HCT116 (cell line): ENCODE results near the gene FIZ1. TPM values are rescaled to one million over a fixed set of nuclear protein-coding genes. Genes with fewer than 3 reads are reported as not detected.

Experiments used
- ATAC-seq: fragments of 200-7000 bp; cut with Tn5 transposase; 2 replicates; pipeline ENCODE4 v1.9.1; 2020; ENCODE audit warnings: mild to moderate bottlenecking, moderate library complexity
- BruUV-seq: library from RNA; stranded (reverse); fragments of 400-500 nt; replicated peaks from 2 replicates; lab custom pipeline; 2021; lab: Mats Ljungman, UMichigan
- CTCF ChIA-PET: fragments of 300-600 bp; sonication (Branson Sonifier 250); formaldehyde crosslinking; loops from one replicate; lab custom pipeline; 2021; ENCODE audit warnings: antibody characterized with exemption; lab: Charles Lee
- POLR2A ChIA-PET: fragments of 300-600, 350-600 bp; sonication (Branson Sonifier 250); formaldehyde crosslinking; loops from one replicate; lab custom pipeline; 2021; ENCODE audit warnings: antibody characterized with exemption; lab: Charles Lee
- RAD21 ChIA-PET, 2 experiments: fragments of 300-600 bp; sonication (Branson Sonifier 250); formaldehyde crosslinking; loops; one replicate each; lab custom pipeline; 2023; ENCODE audit warnings: low total read pairs in 2 of 2; ENCODE audit not compliant: uncharacterized antibody in 2 of 2, unreplicated experiment in 2 of 2, low non-redundant PET in 1 of 2; lab: Charles Lee
- DNase-seq: peaks from one replicate; pipeline ENCODE4 v3.0.0-alpha.2; 2010; ENCODE audit warnings: low read depth, low spot score
- H2AFZ ChIP-seq: fragments of 200-600 bp; shearing (Covaris generic), sonication (generic); 2 replicates; pipeline ENCODE4 v1.6.1; 2017; ENCODE audit warnings: low read depth, mixed run types, mixed read lengths, antibody characterized with exemption, low read length; ENCODE audit not compliant: poor library complexity, severe bottlenecking
- H3K27ac ChIP-seq: 2 replicates; pipeline ENCODE4 v1.5.1; 2012; ENCODE audit warnings: low read depth, low read length
- H3K27me3 ChIP-seq: fragments of 200-600 bp; sonication (generic); 2 replicates; pipeline ENCODE4 v1.6.1; 2016; ENCODE audit warnings: mixed run types, low read length, mixed read lengths; ENCODE audit not compliant: insufficient read depth
- H3K36me3 ChIP-seq, 2 experiments: fragments of 200-500 bp in 1 of 2; fragments of 200-600 bp in 1 of 2; sonication (Bioruptor generic) in 1 of 2; sonication (generic) in 1 of 2; 2 replicates each; pipeline versions ENCODE4 v1.5.1 to v1.6.1; 2014 to 2016; ENCODE audit warnings: low read length in 2 of 2, inconsistent platforms in 1 of 2, mixed read lengths in 1 of 2, mixed run types in 1 of 2; ENCODE audit not compliant: insufficient read depth in 2 of 2, control insufficient read depth in 1 of 2
- H3K4me1 ChIP-seq, 2 experiments: fragments of 200-600 bp in 1 of 2; sonication (generic) in 1 of 2; 2 replicates each; pipeline versions ENCODE4 v1.5.1 to v1.6.1; 2012 to 2017; ENCODE audit warnings: low read length in 2 of 2, inconsistent platforms in 1 of 2, mild to moderate bottlenecking in 1 of 2, mixed read lengths in 1 of 2, mixed run types in 1 of 2, moderate library complexity in 1 of 2; ENCODE audit not compliant: insufficient read depth in 2 of 2, control insufficient read depth in 1 of 2
- H3K4me2 ChIP-seq: fragments of 200-600 bp; sonication (generic); 2 replicates; pipeline ENCODE4 v1.6.1; 2017; ENCODE audit warnings: mixed run types, low read length, mixed read lengths
- H3K4me3 ChIP-seq, 2 experiments: fragments of 200-600 bp in 1 of 2; sonication (generic) in 1 of 2; replicated peaks in 1 of 2; 2 replicates each; pipeline ENCODE4 v1.5.1; 2011 to 2016; ENCODE audit warnings: low read length in 2 of 2, control low read depth in 1 of 2, low read depth in 1 of 2, mild to moderate bottlenecking in 1 of 2, mixed read lengths in 1 of 2, mixed run types in 1 of 2
- H3K79me2 ChIP-seq: fragments of 200-600 bp; sonication (generic); 2 replicates; pipeline ENCODE4 v1.6.1; 2017; ENCODE audit warnings: mild to moderate bottlenecking, mixed run types, low read length, moderate library complexity, mixed read lengths; ENCODE audit not compliant: insufficient read depth
- H3K9ac ChIP-seq: fragments of 200-600 bp; sonication (generic); 2 replicates; pipeline ENCODE4 v1.6.1; 2016; ENCODE audit warnings: low read length, mixed read lengths
- H3K9me2 ChIP-seq: fragments of 200-600 bp; sonication (generic), shearing (Covaris generic); 2 replicates; pipeline ENCODE4 v1.6.1; 2017; ENCODE audit warnings: mixed run types, mild to moderate bottlenecking, moderate library complexity; ENCODE audit not compliant: insufficient read depth
- H3K9me3 ChIP-seq, 2 experiments: fragments of 200-500 bp in 1 of 2; fragments of 200-600 bp in 1 of 2; sonication (Bioruptor generic) in 1 of 2; sonication (generic) in 1 of 2; 2 replicates each; pipeline ENCODE4 v1.6.1; 2014 to 2017; ENCODE audit warnings: low read length in 2 of 2, mixed read lengths in 2 of 2, inconsistent platforms in 1 of 2, low read depth in 1 of 2, mild to moderate bottlenecking in 1 of 2, mixed run types in 1 of 2, moderate library complexity in 1 of 2; ENCODE audit not compliant: control insufficient read depth in 1 of 2, insufficient read depth in 1 of 2
- H4K20me1 ChIP-seq: fragments of 200-600 bp; sonication (generic), shearing (Covaris generic); 2 replicates; pipeline ENCODE4 v1.6.1; 2017; ENCODE audit warnings: mixed run types, mild to moderate bottlenecking, moderate library complexity; ENCODE audit not compliant: insufficient read depth
- ATF3 ChIP-seq: IDR thresholded peaks from 2 replicates; pipeline ENCODE4 v1.6.1; 2012
- CBX3 ChIP-seq: IDR thresholded peaks from 2 replicates; pipeline ENCODE4 v1.6.1; 2012; ENCODE audit warnings: low read depth
- CEBPB ChIP-seq: IDR thresholded peaks from 2 replicates; pipeline ENCODE4 v1.6.1; 2012; ENCODE audit warnings: low read depth
- ELF1 ChIP-seq: IDR thresholded peaks from 2 replicates; pipeline ENCODE4 v1.6.1; 2012; ENCODE audit warnings: low read depth, borderline replicate concordance
- FOSL1 ChIP-seq: IDR thresholded peaks from 2 replicates; pipeline ENCODE4 v1.6.1; 2012; ENCODE audit warnings: low read depth
- JUND ChIP-seq: IDR thresholded peaks from 2 replicates; pipeline ENCODE4 v1.6.1; 2012
- POLR2A ChIP-seq: IDR thresholded peaks from 2 replicates; pipeline ENCODE4 v1.7.0; 2011; ENCODE audit warnings: borderline replicate concordance; ENCODE audit not compliant: insufficient read depth, insufficient read length; ENCODE audit errors: extremely low read depth
- POLR2AphosphoS5 ChIP-seq: IDR thresholded peaks from 2 replicates; pipeline ENCODE4 v1.6.1; 2011; ENCODE audit warnings: mild to moderate bottlenecking, low read depth, low read length, moderate library complexity
- REST ChIP-seq: IDR thresholded peaks from 2 replicates; pipeline ENCODE4 v1.6.1; 2012; ENCODE audit warnings: low read depth
- SIN3A ChIP-seq: IDR thresholded peaks from 2 replicates; pipeline ENCODE4 v1.6.1; 2012; ENCODE audit warnings: low read depth
- YY1 ChIP-seq: IDR thresholded peaks from 2 replicates; pipeline ENCODE4 v1.6.1; 2011; ENCODE audit warnings: low read length, low read depth, moderate library complexity, mild to moderate bottlenecking; ENCODE audit not compliant: insufficient replicate concordance; ENCODE audit errors: extremely low read depth
- ZBTB33 ChIP-seq: IDR thresholded peaks from 2 replicates; pipeline ENCODE4 v1.6.1; 2011; ENCODE audit warnings: mild to moderate bottlenecking, low read length, moderate library complexity; ENCODE audit not compliant: insufficient replicate concordance; ENCODE audit errors: extremely low read depth
- intact Hi-C: fragments of 100-400 bp; cut with micrococcal nuclease; formaldehyde crosslinking; loops from 2 replicates; pipeline ENCODE4 v1.10.0; 2022
- total RNA-seq: library from RNA; stranded (reverse); gene quantifications from one replicate; pipeline ENCODE4 v1.2.1, GENCODE V29; 2021; ENCODE audit not compliant: unreplicated experiment

Gene FIZ1
- total RNA-seq, 1 experiment from 2014 or later = 15.3 TPM

- TF ChIP-seq CBX3 (no peak), SIN3A (no peak), YY1 (no peak), ZBTB33 (no peak), JUND (no peak), FOSL1 (no peak), CEBPB (no peak), ATF3 (no peak), POLR2A (no peak), POLR2AphosphoS5 (no peak), REST (no peak), ELF1 (no peak)
- DNase-seq (no peak), ATAC-seq (no peak)
- peaks cover 8 to 14% of the 10 kb centered on the region in 2 experiments; a peak in 3 of 4 replicates for H3K36me3 ChIP-seq
- H3K9me3 ChIP-seq = no peaks in the 10 kb centered on the region
- no peaks in the 10 kb centered on the region for H3K4me1 ChIP-seq
- H3K27ac ChIP-seq = no peak overlapping the region
- H3K79me2 ChIP-seq = peaks cover 26% of the 10 kb centered on the region; the same call in 1 of the 2 replicates
- H3K9ac ChIP-seq = no peak overlapping the region
- H3K27me3 ChIP-seq = no peaks in the 10 kb centered on the region
- intact Hi-C loops = no loop called here
- ChIA-PET POLR2A (interaction anchor here (1.1 kb wide), 1 partner anchor 11 kb away, joined by 3 read pairs; the partner anchor contains the start of gene ZNF784), RAD21 (no interaction called here), CTCF (no interaction called here)
- no TSS peak for BruUV-seq
- no peaks in the 10 kb centered on the region for H3K9me2 ChIP-seq
- no peak overlapping the region for H2AFZ ChIP-seq
- no peak overlapping the region for H3K4me2 ChIP-seq
- H4K20me1 ChIP-seq = no peaks in the 10 kb centered on the region
- no peak overlapping the region for H3K4me3 ChIP-seq
Observed at GRCh38 chr19:55613396-55613795, 14.1 kb upstream of the FIZ1 start.
